ENCODE measurements around the gene TRERF1.

The TRERF1 gene

GRCh38 chr6:42177514-42178364 lies 274.0 kb downstream of the TRERF1 start:
- Mint-ChIP-seq H3K4me1 (ENCODE audit: low read depth) (peaks cover 15% of the 10 kb centered on the region), H3K9me3 (no peaks in the 10 kb centered on the region), H3K36me3 (ENCODE audit: low read depth) (no peaks in the 10 kb centered on the region), H3K27ac (no peak overlapping the region), H3K27me3 (peaks cover 20% of the 10 kb centered on the region), H3K4me3 (no peak overlapping the region)
- intact Hi-C loops (cut with micrococcal nuclease) = no loop called here

- Mint-ChIP-seq H3K4me1 (ENCODE audit: low read depth) (peaks cover 15% of the 10 kb centered on the region), H3K9me3 (no peaks in the 10 kb centered on the region), H3K27me3 (peaks cover 20% of the 10 kb centered on the region), H3K36me3 (ENCODE audit: low read depth) (no peaks in the 10 kb centered on the region), H3K4me3 (no peak overlapping the region), H3K27ac (no peak overlapping the region)
- intact Hi-C loops (cut with micrococcal nuclease) = no loop called here
Observed at GRCh38 chr6:42176981-42177380, 274.7 kb downstream of the TRERF1 start.

- intact Hi-C loops (cut with micrococcal nuclease) = no loop called here
Observed at GRCh38 chr6:42175860-42176259, 275.9 kb downstream of the TRERF1 start.

More at GRCh38 chr6:42175860-42176259, 275.9 kb downstream of the TRERF1 start:
- no peaks in the 10 kb centered on the region for H3K9me3 Mint-ChIP-seq
- H3K4me3 Mint-ChIP-seq = no peak overlapping the region
- H3K27ac Mint-ChIP-seq = no peak overlapping the region
- peaks cover 18% of the 10 kb centered on the region for H3K27me3 Mint-ChIP-seq
- no peaks in the 10 kb centered on the region for H3K36me3 Mint-ChIP-seq (ENCODE audit: low read depth)
- H3K4me1 Mint-ChIP-seq (ENCODE audit: low read depth) = peaks cover 15% of the 10 kb centered on the region

Measured in dendritic cell treated with granulocyte-macrophage colony-stimulating factor and Interleukin-4, amounts not matched to agents 40 ng/mL and 50 ng/mL, for 4 days (primary cell).